NCI-H1436 (cell line): ENCODE results near the gene TMEM63C.
"Not testable (repeated sequence)": the region's sequence is repeated elsewhere in the genome, so short reads cannot be mapped to it uniquely, and the experiment has no call there.

ENCODE experiments used
- DNase-seq: peaks from one replicate; lab custom pipeline; 2025; lab: John Stamatoyannopoulos, UW

TMEM63C gene

DNA sequence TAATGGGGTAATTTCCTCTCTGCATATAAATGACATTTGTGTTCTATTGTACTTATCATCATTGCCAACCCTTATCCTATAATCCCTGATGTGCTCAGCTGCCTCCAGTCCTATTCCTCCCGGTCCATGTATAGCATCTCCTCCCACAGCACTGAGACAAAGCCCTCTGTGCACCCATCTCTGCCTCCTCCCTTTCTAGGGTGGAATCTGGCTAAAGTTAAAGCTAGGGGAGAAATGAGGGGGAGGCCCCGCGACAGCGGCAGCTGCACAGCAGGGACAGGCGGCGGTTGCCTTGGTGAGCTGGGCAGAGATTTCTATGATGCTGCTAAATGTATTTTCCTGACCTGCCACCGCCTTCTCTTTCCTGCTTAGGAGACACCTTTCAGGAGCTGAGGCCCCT, 27.2 kb upstream of the TMEM63C start:
- DNase-seq, result peak; percentile 32

- no peak for DNase-seq
These were observed 26.5 kb upstream of the TMEM63C start for GRCh38 chr14:77155083-77155482.

DNA sequence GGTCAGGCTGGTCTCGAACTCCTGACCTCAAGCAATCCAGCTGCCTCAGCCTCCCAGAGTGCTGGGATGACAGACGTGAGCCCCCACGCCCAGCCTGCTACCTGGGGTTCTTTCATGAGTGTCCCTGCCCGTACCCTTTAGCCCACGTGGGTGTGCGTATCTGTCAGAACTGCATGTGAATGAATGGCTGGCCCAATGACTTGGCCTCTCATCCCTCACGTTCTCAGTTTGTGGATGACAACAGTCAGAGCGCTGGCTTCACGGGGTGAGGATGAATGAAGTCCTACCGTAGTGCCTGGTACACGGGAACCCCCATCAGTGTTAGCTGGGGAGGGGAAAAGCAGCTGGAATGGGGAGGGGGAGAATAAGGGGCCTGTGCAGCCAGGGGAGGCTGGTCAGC, 23.9 kb upstream of the TMEM63C start:
- no peak for DNase-seq

GRCh38 chr14:77158175-77158881, 23.3 kb upstream of the TMEM63C start:
- DNase-seq, result peak; percentile 75

DNA sequence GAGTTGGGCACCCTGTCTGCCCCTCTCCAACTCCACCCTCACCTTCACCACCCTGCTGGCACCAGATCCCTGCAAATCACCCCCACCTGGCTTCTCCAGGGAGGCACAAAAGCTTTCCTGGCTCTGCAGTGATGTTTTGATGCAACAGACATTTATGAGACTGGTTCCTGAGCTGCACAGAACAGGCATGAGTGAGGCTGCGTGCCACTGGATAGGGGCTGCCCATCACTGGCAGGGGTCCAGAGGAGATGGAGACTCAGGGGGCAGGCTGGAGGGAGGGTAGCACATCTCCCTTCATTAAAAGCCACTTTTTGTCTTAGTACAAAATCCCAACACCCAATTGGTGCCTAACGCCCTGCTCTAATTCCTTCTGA, 22.7 kb upstream of the TMEM63C start:
- DNase-seq, result no peak

DNA sequence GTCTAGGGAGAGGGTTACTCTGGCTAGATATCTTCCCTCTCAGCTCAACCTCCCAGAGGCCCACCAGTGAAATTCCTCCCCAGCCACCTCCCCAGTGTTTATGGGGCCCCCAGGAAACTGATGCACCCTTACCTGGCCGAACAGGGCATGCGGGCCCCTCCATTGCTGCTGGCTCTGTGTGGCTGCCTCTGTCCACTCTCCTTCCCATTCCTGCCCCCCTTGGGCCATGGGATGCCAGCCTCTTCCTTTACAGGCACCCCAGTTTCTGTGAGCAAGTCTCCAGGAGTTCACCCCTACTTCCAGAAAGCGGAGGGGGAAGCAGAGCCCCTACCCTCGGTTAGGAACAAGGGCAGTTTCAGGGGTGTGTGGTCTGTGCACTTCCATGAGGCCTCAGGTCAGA, 20.6 kb upstream of the TMEM63C start:
- no peak for DNase-seq

DNA sequence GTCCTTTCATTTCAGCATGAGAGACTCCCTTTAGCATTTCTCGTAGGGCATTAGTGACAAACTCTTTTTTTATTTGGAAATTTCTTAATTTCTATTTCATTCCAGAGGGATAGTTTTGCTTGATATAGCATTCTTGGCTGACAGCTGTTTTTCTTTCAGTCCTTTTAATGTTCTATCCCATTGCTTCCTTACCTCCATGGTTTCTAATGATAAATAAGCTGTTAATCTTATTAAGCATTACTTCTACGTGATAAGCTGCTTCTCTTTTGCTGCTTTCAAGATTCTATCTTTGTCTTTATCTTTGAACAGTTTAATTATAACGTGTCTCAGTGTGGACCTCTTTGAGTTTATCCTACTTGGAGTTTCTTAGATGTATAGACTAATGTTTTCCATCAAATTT, 11.6 kb upstream of the TMEM63C start:
- DNase-seq, result no peak

GRCh38 chr14:77172916-77173315, 8.7 kb upstream of the TMEM63C start:
- no peak for DNase-seq

DNA sequence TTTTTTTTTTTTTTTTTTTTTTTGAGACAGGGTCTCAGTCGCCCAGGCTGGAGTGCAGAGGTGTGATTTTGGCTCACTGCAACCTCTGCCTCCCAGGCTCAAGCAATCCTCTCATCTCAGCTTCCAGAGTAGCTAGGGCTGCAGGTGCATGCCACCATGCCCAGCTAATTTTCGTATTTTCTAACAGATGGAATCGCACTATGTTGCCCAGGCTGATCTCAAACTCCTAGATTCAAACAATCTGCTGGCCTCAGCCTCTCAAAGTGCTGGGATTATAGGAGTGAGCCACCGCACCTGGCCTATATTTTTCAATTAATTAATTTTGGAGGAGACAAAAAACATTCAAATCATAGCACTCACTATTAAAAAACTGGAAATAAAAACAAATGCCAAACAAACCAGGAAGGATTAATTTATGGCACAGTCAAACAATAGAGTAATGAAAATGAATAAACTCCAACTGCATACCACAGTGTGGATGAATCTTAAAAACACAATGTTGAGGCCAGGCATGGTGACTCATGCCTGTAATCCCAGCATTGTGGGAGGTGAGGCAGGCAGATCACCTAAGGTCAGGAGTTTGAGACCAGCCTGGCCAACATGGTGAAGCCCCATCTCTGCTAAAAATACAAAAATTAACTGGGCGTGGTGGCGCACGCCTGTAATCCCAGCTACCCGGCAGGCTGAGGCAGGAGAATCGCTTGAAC, 7.5 kb upstream of the TMEM63C start:
- not testable (repeated sequence) for DNase-seq

- DNase-seq, result no peak
These were observed 5.8 kb upstream of the TMEM63C start for GRCh38 chr14:77175843-77176242.

GRCh38 chr14:77177702-77178101, 3.9 kb upstream of the TMEM63C start:
- DNase-seq, result no peak

GRCh38 chr14:77178656-77179055, 2.9 kb upstream of the TMEM63C start:
- DNase-seq, result no peak

GRCh38 chr14:77180726-77181602, 634 bp upstream of the TMEM63C start:
- no peak for DNase-seq

- DNase-seq, result no peak
These were observed 2.3 kb downstream of the TMEM63C start for GRCh38 chr14:77183896-77184295.

- DNase-seq, result no peak
These were observed 2.9 kb downstream of the TMEM63C start for GRCh38 chr14:77184396-77185092.

DNA sequence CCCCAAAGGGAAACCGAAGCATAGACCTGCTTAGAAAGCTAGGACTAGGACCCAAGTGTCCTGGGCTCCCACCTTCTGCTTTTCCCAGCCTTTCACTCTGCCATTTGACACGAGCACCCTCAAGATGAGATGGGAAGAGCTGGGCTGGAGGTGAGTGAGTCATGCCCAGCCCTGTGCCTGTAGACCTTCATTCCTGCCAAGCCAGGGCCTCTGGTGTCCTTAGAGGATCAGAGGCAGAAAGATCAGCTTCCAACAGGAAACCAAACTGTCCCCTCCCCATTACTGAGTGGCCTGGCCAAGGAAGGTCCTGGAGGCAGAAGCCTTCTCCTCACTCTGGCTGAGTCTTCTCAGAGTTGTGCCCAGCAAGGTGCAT, 3.5 kb downstream of the TMEM63C start:
- DNase-seq, result no peak

GRCh38 chr14:77186911-77187648, 5.5 kb downstream of the TMEM63C start:
- DNase-seq, result no peak

GRCh38 chr14:77187649-77188012, 6.0 kb downstream of the TMEM63C start:
- no peak for DNase-seq

DNA sequence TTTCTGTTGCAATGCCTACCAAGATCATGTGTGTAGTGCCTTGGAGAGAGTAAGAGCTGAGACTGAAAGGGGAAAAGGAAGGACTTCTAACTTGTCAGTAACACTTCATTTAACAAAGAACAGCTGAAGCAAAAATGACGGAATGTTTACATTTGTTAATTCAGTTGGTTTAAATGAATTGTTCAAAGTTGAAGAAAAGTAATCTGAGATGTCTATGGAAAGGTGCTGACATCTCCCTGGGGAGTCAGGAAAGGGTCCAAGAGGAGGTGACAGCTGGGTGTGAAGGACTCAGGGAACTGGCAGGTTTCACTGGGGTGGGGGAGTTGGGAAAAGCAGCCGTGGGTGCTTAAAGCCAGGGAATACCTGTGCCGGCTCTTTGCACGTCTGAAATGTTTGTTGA, 7.9 kb downstream of the TMEM63C start:
- DNase-seq, result no peak

DNA sequence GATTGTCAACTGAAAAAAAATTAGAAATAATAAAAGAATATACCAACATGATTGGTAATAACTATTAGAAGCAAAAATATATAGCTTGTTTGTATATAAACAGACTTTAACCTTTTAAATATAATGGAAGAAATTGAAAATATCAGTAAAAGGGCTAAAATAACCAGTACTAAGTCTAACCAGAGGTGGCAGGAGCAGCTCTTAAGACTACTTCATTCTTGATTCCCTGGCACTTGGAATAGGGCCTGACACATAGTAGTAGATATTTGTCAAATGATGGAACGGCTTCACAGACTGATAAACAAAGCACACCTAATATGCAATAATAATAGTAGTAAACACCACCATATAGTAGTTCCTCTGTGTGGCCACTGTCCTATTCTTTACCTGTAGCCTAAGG, 9.4 kb downstream of the TMEM63C start:
- DNase-seq, result no peak

GRCh38 chr14:77194706-77195105, 13.1 kb downstream of the TMEM63C start:
- no peak for DNase-seq

GRCh38 chr14:77195766-77196165, 14.2 kb downstream of the TMEM63C start:
- DNase-seq, result no peak
